Measurements from ENCODE around the gene UBE2Q2. TPM values are rescaled to one million over a fixed set of nuclear protein-coding genes. Genes with fewer than 3 reads are reported as not detected.

UBE2Q2 gene
- polyA plus RNA-seq, 2 of the 4 experiments (the other 2 are of a cell fraction) = 36.5 to 50.6 TPM

DNA sequence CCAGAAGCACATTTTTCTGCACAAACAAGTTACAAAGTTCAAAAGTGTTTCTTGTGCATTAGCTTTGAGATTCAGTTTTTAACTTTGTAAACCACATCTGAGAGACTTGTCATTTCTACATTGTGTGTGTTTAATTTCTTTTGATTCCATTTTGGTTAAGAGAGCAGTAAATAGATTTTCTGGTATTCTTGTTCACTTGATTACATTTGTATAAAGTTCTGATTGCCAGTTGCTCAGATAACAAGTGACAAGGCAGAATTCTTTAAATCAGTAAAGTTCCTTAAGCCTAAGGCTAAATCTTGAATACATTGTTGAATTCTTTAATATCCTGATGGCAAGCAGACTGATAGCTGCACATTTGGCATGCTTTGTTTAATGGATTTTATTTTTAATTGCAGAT, 57.3 kb downstream of the UBE2Q2 start:
- Histone ChIP-seq H3K9me3 (no peaks in the 10 kb centered on the region), H3K4me1 (peaks cover 15% of the 10 kb centered on the region), H3K27ac (no peak overlapping the region), H3K4me3 (no peak overlapping the region), H3K4me2 (no peak overlapping the region)
- TF ChIP-seq ZC3H11A (IDR thresholded peaks at IDR 0.05) (no peak), HOXB13 (CRISPR knock-in tag; IDR thresholded peaks at IDR 0.05; ENCODE audit: low read depth) (no peak), EP300 (IDR thresholded peaks at IDR 0.05) (no peak), HDAC2 (IDR thresholded peaks at IDR 0.05) (no peak), JUN (IDR thresholded peaks at IDR 0.05) (no peak), KDM5A (IDR thresholded peaks at IDR 0.05) (no peak)
- TF ChIP-seq, protein P1, sequence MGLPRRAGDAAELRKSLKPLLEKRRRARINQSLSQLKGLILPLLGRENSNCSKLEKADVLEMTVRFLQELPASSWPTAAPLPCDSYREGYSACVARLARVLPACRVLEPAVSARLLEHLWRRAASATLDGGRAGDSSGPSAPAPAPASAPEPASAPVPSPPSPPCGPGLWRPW (IDR thresholded peaks at IDR 0.05) = no peak
- TF ChIP-seq, protein P2, sequence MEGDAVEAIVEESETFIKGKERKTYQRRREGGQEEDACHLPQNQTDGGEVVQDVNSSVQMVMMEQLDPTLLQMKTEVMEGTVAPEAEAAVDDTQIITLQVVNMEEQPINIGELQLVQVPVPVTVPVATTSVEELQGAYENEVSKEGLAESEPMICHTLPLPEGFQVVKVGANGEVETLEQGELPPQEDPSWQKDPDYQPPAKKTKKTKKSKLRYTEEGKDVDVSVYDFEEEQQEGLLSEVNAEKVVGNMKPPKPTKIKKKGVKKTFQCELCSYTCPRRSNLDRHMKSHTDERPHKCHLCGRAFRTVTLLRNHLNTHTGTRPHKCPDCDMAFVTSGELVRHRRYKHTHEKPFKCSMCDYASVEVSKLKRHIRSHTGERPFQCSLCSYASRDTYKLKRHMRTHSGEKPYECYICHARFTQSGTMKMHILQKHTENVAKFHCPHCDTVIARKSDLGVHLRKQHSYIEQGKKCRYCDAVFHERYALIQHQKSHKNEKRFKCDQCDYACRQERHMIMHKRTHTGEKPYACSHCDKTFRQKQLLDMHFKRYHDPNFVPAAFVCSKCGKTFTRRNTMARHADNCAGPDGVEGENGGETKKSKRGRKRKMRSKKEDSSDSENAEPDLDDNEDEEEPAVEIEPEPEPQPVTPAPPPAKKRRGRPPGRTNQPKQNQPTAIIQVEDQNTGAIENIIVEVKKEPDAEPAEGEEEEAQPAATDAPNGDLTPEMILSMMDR (IDR thresholded peaks at IDR 0.05) = no peak
- TF ChIP-seq, protein P3, sequence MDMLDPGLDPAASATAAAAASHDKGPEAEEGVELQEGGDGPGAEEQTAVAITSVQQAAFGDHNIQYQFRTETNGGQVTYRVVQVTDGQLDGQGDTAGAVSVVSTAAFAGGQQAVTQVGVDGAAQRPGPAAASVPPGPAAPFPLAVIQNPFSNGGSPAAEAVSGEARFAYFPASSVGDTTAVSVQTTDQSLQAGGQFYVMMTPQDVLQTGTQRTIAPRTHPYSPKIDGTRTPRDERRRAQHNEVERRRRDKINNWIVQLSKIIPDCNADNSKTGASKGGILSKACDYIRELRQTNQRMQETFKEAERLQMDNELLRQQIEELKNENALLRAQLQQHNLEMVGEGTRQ (IDR thresholded peaks at IDR 0.05) = no peak
- TF ChIP-seq, protein P4, sequence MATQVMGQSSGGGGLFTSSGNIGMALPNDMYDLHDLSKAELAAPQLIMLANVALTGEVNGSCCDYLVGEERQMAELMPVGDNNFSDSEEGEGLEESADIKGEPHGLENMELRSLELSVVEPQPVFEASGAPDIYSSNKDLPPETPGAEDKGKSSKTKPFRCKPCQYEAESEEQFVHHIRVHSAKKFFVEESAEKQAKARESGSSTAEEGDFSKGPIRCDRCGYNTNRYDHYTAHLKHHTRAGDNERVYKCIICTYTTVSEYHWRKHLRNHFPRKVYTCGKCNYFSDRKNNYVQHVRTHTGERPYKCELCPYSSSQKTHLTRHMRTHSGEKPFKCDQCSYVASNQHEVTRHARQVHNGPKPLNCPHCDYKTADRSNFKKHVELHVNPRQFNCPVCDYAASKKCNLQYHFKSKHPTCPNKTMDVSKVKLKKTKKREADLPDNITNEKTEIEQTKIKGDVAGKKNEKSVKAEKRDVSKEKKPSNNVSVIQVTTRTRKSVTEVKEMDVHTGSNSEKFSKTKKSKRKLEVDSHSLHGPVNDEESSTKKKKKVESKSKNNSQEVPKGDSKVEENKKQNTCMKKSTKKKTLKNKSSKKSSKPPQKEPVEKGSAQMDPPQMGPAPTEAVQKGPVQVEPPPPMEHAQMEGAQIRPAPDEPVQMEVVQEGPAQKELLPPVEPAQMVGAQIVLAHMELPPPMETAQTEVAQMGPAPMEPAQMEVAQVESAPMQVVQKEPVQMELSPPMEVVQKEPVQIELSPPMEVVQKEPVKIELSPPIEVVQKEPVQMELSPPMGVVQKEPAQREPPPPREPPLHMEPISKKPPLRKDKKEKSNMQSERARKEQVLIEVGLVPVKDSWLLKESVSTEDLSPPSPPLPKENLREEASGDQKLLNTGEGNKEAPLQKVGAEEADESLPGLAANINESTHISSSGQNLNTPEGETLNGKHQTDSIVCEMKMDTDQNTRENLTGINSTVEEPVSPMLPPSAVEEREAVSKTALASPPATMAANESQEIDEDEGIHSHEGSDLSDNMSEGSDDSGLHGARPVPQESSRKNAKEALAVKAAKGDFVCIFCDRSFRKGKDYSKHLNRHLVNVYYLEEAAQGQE (IDR thresholded peaks at IDR 0.05) = no peak
- TF ChIP-seq, protein P5, sequence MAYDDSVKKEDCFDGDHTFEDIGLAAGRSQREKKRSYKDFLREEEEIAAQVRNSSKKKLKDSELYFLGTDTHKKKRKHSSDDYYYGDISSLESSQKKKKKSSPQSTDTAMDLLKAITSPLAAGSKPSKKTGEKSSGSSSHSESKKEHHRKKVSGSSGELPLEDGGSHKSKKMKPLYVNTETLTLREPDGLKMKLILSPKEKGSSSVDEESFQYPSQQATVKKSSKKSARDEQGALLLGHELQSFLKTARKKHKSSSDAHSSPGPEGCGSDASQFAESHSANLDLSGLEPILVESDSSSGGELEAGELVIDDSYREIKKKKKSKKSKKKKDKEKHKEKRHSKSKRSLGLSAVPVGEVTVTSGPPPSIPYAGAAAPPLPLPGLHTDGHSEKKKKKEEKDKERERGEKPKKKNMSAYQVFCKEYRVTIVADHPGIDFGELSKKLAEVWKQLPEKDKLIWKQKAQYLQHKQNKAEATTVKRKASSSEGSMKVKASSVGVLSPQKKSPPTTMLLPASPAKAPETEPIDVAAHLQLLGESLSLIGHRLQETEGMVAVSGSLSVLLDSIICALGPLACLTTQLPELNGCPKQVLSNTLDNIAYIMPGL (CRISPR knock-in tag; IDR thresholded peaks at IDR 0.05; ENCODE audit: borderline replicate concordance) = no peak
- ATAC-seq = no peak
- ChIA-PET CTCF (no interaction called here), POLR2A (no interaction called here)
- no peak for DNase-seq (ENCODE audit: low read depth in 1 of 2, low spot score in 1 of 2)
- no peak for FAIRE-seq

DNA sequence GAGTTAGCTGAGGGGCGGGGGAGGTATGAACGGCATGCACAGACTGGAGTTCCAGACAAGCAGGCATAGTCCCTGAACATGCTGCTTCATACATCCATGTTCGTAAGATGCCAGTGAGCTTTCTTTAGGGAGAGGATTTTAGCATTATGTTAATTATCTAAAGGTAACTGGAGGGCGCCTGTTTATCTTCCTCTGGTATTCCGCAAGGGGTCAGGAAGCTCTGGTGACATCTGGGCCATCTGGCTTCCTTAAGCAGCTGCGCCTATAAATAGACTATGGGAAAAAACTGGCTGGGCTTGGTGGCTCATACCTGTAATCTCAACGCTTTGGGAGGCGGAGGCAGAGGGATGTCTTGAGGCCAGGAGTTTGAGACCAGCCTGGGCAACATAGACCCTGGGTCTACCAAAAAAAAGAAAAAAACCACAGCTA, 58.9 kb downstream of the UBE2Q2 start:
- DNase-seq (ENCODE audit: low read depth in 1 of 2, low spot score in 1 of 2) = no peak
- Histone ChIP-seq H3K4me2 (no peak overlapping the region), H3K27ac (no peak overlapping the region), H3K9me3 (no peaks in the 10 kb centered on the region), H3K4me1 (peaks cover 25% of the 10 kb centered on the region), H3K4me3 (no peak overlapping the region)
- CTCF ChIA-PET = interaction anchor here (0.6 to 2.3 kb wide), 4 partner anchors 8 to 237 kb away, joined by 3 to 5 read pairs (median 4); no protein-coding TSS in a partner anchor
- no peak for ATAC-seq
- FAIRE-seq = no peak
- POLR2A ChIA-PET = interaction anchor here (2.1 kb wide), 1 partner anchor 11 kb away, joined by 5 read pairs; no protein-coding TSS in a partner anchor
- WGBS (ENCODE audit: missing lambda C conversion rate) = 82% methylated on average over 8 of the region's 8 CpGs
- TF ChIP-seq TFCP2L1 (CRISPR knock-in tag; IDR thresholded peaks at IDR 0.05) (no peak), KDM5A (IDR thresholded peaks at IDR 0.05) (no peak)

All from A549 (cell line).